Activated T-cell treated with anti-CD3 and anti-CD28 coated beads, Interleukin-2, amount 50 U/mL, for 4 hours (primary cell): ENCODE data around the gene ATF7IP. TPM values are rescaled to one million over a fixed set of nuclear protein-coding genes. Genes with fewer than 3 reads are reported as not detected.
"Not testable (repeated sequence)": the region's sequence is repeated elsewhere in the genome, so short reads cannot be mapped to it uniquely, and the experiment has no call there.

ENCODE experiments used
- ATAC-seq, 2 donors: fragments of 200-7000 bp; cut with Tn5 transposase; one replicate each; pipeline ENCODE4 v1.10.0; 2021
- DNase-seq: peaks from one replicate; pipeline ENCODE4 v3.0.0-alpha.2; 2020
- H3K27me3 Mint-ChIP-seq: one replicate; pipeline ENCODE4 v1.8.0; 2021; ENCODE audit warnings: low read depth, mixed read lengths
- H3K36me3 Mint-ChIP-seq: one replicate; pipeline ENCODE4 v1.8.0; 2022; ENCODE audit warnings: mixed read lengths; ENCODE audit not compliant: insufficient read depth
- H3K4me1 Mint-ChIP-seq: one replicate; pipeline ENCODE4 v1.8.0; 2021; ENCODE audit warnings: low read depth, mixed read lengths
- H3K4me3 Mint-ChIP-seq: one replicate; pipeline ENCODE4 v1.8.0; 2021; ENCODE audit warnings: mild to moderate bottlenecking, moderate library complexity, mixed read lengths
- H3K9me3 Mint-ChIP-seq: one replicate; pipeline ENCODE4 v1.8.0; 2021; ENCODE audit warnings: mixed read lengths
- total RNA-seq, 3 donors: library from RNA; stranded (reverse); gene quantifications; one replicate each; pipeline ENCODE4 v1.2.1, GENCODE V29; 2021

ATF7IP gene
- total RNA-seq, 3 donors from 2014 or later = 33.5 to 54.6 (median 39.4) TPM

- Mint-ChIP-seq H3K4me1 (peaks cover 84% of the 10 kb centered on the region), H3K9me3 (peaks cover 6% of the 10 kb centered on the region), H3K4me3 (peak overlapping the region; percentile 45), H3K36me3 (peaks cover 25% of the 10 kb centered on the region), H3K27me3 (no peaks in the 10 kb centered on the region)
- ATAC-seq (no peak), DNase-seq (no peak)
These were observed 28.3 kb downstream of the ATF7IP start for GRCh38 chr12:14393751-14394150.

DNA sequence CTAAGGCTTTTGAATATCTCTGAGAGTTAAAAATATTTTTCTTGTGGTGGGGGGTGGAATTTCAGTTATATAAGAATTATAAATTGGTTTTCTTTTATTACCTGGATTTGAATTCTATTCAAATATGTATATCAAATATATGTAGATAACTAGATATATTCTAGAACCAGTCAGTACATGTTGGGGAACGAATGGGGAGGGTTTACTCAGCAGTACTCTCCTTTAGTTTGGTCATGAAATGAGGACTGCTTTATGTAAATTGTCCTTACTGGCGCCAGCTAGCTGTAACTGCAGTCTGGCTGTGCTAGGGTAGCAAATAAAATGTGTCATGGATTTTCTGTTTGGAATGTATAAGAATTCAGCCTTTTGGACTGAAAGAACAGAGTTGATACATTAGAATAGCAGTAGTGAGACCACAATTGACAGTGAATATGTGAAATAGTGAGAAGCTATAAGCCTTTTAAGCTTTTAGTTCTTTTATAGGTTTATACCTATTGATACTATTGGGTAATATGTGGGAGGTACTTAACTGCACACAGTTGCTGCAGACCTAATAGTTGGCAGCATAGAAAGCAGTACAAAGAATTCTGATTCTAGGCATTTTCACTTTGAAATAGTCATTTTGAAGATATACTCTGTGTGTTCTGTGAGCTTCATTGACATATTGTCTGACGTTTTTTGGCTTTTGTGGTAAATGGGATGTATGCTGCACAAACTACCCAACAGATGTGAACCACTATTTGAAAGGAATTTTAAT is 29.0 kb downstream of the ATF7IP start:
- Mint-ChIP-seq H3K36me3 (peaks cover 19% of the 10 kb centered on the region), H3K4me3 (peak overlapping the region; percentile 76), H3K9me3 (peaks cover 6% of the 10 kb centered on the region), H3K4me1 (peaks cover 84% of the 10 kb centered on the region), H3K27me3 (no peaks in the 10 kb centered on the region)
- DNase-seq = no peak
- ATAC-seq = peak; percentile 80 to 81

- DNase-seq = no peak
- no peak for ATAC-seq
- H3K4me1 Mint-ChIP-seq = peaks cover 86% of the 10 kb centered on the region
- H3K36me3 Mint-ChIP-seq = peaks cover 22% of the 10 kb centered on the region
- peak overlapping the region; percentile 76 for H3K4me3 Mint-ChIP-seq
- no peaks in the 10 kb centered on the region for H3K27me3 Mint-ChIP-seq
- peaks cover 10% of the 10 kb centered on the region for H3K9me3 Mint-ChIP-seq
These were observed 29.7 kb downstream of the ATF7IP start for GRCh38 chr12:14395074-14395778.

DNA sequence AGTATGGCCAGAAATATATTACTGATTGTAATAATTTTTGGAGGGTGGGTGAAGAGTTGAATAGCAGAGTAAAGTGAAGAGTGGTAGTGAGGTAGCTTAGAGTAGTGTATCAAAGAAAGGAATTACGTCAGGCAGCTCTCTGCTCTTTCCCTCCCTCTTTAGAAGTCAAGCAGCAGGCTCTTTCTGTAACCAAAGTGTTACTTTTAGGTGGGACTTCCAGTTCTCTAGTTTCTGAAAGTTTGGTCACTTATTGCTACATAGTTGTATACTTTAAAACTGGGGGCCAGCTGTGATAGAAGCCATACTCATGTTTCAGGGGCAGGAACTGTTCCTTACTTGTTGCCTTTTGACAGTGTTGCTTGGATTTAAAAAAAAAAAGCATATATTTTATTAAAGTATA is 30.6 kb downstream of the ATF7IP start:
- no peaks in the 10 kb centered on the region for H3K27me3 Mint-ChIP-seq
- H3K36me3 Mint-ChIP-seq = peaks cover 18% of the 10 kb centered on the region
- peaks cover 89% of the 10 kb centered on the region for H3K4me1 Mint-ChIP-seq
- peak overlapping the region; percentile 62 for H3K4me3 Mint-ChIP-seq
- DNase-seq = no peak
- peak; percentile 56 to 65 for ATAC-seq
- peaks cover 10% of the 10 kb centered on the region for H3K9me3 Mint-ChIP-seq

DNA sequence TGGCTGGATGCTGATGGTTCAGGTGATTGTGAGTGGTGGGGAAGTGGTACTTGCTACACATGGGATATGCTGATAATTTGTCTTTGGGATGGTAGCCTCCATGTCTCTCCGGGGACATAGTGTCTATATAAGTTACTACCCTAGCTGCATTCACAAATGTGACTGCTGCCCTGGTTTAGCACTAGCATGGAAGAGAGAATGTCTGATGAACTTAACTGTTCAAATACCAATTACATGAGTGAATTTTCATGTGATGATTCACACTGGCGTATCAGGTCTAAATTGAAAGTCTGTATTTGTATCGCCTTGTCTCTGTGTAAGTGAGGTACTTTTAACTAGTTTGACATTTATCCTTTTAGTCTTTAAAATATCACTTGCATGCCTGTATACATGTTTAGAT is 34.4 kb downstream of the ATF7IP start:
- peaks cover 88% of the 10 kb centered on the region for H3K4me1 Mint-ChIP-seq
- peaks cover 17% of the 10 kb centered on the region for H3K36me3 Mint-ChIP-seq
- peaks cover 10% of the 10 kb centered on the region for H3K9me3 Mint-ChIP-seq
- H3K4me3 Mint-ChIP-seq = peak overlapping the region; percentile 79
- ATAC-seq (peak; percentile 67 to 75), DNase-seq (no peak)
- no peaks in the 10 kb centered on the region for H3K27me3 Mint-ChIP-seq

DNA sequence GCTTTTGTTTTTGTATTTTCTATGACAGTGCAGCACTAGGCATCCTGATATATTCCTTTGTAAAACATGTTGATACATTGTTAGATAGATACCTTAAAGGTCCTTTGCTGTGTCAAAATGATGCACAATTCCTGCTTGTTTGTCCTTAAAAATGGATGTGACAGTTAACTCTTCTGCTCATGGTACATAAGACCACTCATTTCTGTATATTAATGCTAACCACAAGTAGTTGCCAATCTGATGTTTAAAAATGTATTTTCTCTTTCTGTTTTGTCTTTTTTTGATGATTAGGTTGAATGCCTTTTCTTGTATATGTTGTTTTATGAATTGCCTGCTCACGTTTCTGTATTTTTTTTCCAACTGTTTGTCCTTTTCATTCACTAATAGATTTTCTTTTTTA is 35.1 kb downstream of the ATF7IP start:
- peaks cover 87% of the 10 kb centered on the region for H3K4me1 Mint-ChIP-seq
- no peak for DNase-seq
- peaks cover 10% of the 10 kb centered on the region for H3K9me3 Mint-ChIP-seq
- peaks cover 19% of the 10 kb centered on the region for H3K36me3 Mint-ChIP-seq
- peak overlapping the region; percentile 79 for H3K4me3 Mint-ChIP-seq
- ATAC-seq = peak; percentile 26 to 31
- no peaks in the 10 kb centered on the region for H3K27me3 Mint-ChIP-seq

DNA sequence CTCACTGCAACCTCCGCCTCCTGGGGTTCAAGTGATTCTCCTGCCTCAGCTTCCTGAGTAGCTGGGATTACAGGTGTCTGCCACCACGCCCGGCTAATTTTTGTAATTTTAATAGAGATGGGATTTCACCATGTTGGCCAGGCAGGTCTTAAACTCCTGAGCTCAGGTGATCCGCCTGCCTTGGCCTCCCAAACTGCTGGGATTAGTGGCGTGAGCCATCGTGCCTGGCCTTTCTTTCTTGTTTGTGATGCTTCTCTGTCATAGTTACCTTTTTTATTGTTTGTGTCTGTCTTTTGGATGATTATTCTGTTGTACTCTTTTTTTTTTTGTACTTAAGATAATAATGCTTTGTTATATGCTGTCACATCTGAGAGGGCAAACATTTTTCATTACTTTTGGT is 35.8 kb downstream of the ATF7IP start:
- Mint-ChIP-seq H3K4me1 (peaks cover 85% of the 10 kb centered on the region), H3K36me3 (peaks cover 21% of the 10 kb centered on the region), H3K4me3 (peak overlapping the region; percentile 79), H3K9me3 (peaks cover 10% of the 10 kb centered on the region)
- not testable (repeated sequence) for ATAC-seq, DNase-seq, H3K27me3 Mint-ChIP-seq

- ATAC-seq = no peak
- Mint-ChIP-seq H3K36me3 (peaks cover 12% of the 10 kb centered on the region), H3K9me3 (peaks cover 4% of the 10 kb centered on the region), H3K4me1 (peaks cover 75% of the 10 kb centered on the region), H3K4me3 (peak overlapping the region; percentile 79), H3K27me3 (no peaks in the 10 kb centered on the region)
- DNase-seq = no peak
These were observed 37.2 kb downstream of the ATF7IP start for GRCh38 chr12:14402697-14403096.

DNA sequence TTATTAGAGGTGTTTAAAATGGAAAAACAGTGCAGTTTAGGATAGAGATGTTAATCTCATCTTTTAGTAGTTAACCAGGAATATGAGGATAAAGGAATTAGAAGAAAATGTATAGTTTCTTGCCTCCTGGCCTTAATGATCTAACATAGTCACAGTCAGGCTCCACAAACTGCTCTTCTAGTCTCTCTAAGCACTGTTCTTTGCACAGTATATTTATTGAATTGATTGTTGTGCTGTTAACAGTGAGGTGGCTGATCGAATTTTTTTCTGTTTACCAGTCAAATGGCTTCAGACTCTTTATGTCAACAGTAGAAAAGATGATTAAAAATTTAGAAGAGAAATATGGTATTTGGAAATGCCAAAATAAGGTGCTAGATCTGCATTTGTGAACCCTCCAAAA is 37.8 kb downstream of the ATF7IP start:
- Mint-ChIP-seq H3K36me3 (peaks cover 15% of the 10 kb centered on the region), H3K4me3 (peak overlapping the region; percentile 61), H3K27me3 (no peaks in the 10 kb centered on the region), H3K9me3 (peaks cover 4% of the 10 kb centered on the region), H3K4me1 (peaks cover 74% of the 10 kb centered on the region)
- no peak for ATAC-seq
- DNase-seq = no peak

- DNase-seq (no peak), ATAC-seq (peak in 1 of 2 donors; percentile 20)
- H3K9me3 Mint-ChIP-seq = peaks cover 4% of the 10 kb centered on the region
- H3K4me1 Mint-ChIP-seq = peaks cover 74% of the 10 kb centered on the region
- no peaks in the 10 kb centered on the region for H3K27me3 Mint-ChIP-seq
- peak overlapping the region; percentile 61 for H3K4me3 Mint-ChIP-seq
- peaks cover 15% of the 10 kb centered on the region for H3K36me3 Mint-ChIP-seq
These were observed 38.3 kb downstream of the ATF7IP start for GRCh38 chr12:14403711-14404196.

DNA sequence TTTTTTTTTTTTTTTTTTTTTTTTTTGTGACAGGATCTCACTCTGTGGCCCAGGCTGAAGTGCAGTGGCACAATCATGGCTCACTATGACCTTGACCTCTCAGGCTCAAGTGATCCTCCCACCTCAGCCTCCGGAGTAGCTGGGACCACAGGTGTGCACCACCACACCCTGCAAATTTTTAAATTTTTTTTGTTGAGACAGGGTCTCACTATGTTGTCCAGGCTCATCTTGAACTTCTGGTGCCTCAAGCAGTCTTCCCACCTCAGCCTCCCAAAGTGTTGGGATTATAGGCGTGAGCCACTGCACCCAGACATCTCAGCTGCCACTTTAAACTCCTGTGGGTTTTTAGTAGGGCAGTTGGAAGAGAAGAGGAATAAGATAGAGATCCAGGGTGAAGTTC is 39.9 kb downstream of the ATF7IP start:
- DNase-seq, ATAC-seq, H3K4me3 Mint-ChIP-seq, H3K9me3 Mint-ChIP-seq, H3K27me3 Mint-ChIP-seq: not testable (repeated sequence)
- Mint-ChIP-seq H3K4me1 (peaks cover 67% of the 10 kb centered on the region), H3K36me3 (peaks cover 11% of the 10 kb centered on the region)

- H3K9me3 Mint-ChIP-seq = peaks cover 4% of the 10 kb centered on the region
- peak; percentile 43 to 57 for ATAC-seq
- peaks cover 67% of the 10 kb centered on the region for H3K4me1 Mint-ChIP-seq
- peaks cover 14% of the 10 kb centered on the region for H3K36me3 Mint-ChIP-seq
- H3K4me3 Mint-ChIP-seq = no peak overlapping the region
- no peak for DNase-seq
- H3K27me3 Mint-ChIP-seq = no peaks in the 10 kb centered on the region
These were observed 42.7 kb downstream of the ATF7IP start for GRCh38 chr12:14408208-14408607.

- H3K4me1 Mint-ChIP-seq = peaks cover 64% of the 10 kb centered on the region
- H3K27me3 Mint-ChIP-seq = no peaks in the 10 kb centered on the region
- DNase-seq (no peak), ATAC-seq (no peak)
- H3K9me3 Mint-ChIP-seq = peaks cover 4% of the 10 kb centered on the region
- no peak overlapping the region for H3K4me3 Mint-ChIP-seq
- H3K36me3 Mint-ChIP-seq = peaks cover 9% of the 10 kb centered on the region
These were observed 44.7 kb downstream of the ATF7IP start for GRCh38 chr12:14410177-14410576.

GRCh38 chr12:14410841-14411569 is 45.5 kb downstream of the ATF7IP start:
- peaks cover 4% of the 10 kb centered on the region for H3K9me3 Mint-ChIP-seq
- DNase-seq = peak; percentile 16

More at GRCh38 chr12:14410841-14411569, 45.5 kb downstream of the ATF7IP start:
- Mint-ChIP-seq H3K27me3 (no peaks in the 10 kb centered on the region), H3K4me1 (peaks cover 66% of the 10 kb centered on the region), H3K4me3 (no peak overlapping the region), H3K36me3 (peaks cover 7% of the 10 kb centered on the region)
- peak; percentile 67 to 79 for ATAC-seq
